COR-L47 (cell line): ENCODE measurements around the gene MAU2.

Experiments used
- DNase-seq: peaks from one replicate; lab custom pipeline; 2025; lab: John Stamatoyannopoulos, UW

The MAU2 gene

DNA sequence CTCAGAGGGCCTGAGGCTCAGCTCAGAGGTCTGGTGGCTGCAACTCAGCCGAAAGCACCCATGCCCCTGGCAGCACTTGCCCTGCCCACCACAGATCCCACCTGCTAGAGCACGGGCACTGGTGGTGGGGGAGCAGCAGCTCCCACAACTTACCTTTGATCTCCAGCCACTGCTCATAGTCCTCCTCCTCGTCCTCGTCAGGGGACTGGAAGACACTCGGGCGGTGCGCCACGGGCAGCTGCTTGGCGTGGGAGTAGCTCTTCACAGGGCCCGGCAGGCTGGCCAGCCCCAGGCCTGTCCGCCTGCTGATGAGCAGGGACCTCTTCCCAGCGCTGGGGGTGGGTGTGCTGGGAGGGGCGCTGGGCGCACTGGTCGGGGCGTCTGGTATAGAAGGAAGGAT lies 14.9 kb upstream of the MAU2 start:
- no peak for DNase-seq

DNA sequence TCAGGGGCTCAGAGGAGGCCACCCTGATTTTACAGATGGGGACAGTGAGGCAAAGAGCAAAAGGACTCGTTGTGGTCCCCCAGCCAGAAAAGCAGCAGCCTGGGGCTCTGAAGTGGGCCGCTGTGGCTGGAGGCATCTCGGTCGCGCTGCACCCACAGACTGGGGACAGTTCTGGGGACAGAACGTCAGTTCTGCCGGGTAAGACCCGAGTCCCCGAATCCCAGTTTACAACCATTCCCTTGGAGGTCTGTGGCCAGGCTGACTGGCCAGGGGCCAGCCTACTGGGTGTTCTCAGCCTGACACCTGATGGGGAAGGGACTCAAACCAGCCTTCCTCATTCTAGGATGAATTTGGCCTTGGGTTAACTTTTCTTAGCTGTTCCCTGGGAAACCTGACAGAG lies 14.4 kb upstream of the MAU2 start:
- no peak for DNase-seq

DNA sequence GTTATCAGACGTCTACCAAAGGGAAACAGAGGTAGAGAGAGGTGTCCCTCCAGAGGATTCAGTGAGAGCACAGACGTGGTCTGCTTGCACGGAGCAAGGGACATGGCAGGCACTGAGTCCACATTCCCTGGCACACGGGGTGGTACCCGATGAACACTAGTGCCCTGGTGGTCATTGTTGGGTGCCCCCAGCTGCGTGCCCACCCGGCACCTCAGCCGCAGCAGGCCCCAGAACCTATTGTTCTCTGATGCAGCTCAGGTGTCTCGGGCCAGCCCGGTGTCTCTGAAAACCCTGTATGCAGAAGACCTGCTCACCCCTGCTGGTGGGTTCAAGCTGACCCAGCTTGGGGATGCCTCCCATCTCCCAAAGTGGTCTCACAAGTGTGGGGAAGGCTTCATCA lies 12.3 kb upstream of the MAU2 start:
- DNase-seq = no peak

DNA sequence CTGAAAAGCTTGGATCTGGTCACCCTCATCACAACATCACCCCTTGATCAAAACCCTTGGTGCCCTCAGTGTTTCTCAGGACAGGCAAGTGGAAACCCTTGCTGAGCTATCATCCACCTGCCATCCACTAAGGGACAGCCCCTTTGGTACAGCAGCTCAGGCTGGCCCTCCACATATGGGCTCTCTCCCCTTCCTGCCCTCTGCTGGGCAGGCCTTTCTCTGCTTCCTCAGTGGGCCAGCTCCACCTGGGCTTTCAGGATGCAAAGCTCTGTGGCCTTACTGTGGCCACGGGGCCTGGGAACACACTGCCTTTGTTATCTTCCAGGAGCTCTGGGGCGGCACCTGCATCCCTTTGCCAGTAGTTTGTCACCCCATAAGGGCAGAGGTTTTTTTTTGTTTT lies 5.2 kb upstream of the MAU2 start:
- DNase-seq = no peak

DNA sequence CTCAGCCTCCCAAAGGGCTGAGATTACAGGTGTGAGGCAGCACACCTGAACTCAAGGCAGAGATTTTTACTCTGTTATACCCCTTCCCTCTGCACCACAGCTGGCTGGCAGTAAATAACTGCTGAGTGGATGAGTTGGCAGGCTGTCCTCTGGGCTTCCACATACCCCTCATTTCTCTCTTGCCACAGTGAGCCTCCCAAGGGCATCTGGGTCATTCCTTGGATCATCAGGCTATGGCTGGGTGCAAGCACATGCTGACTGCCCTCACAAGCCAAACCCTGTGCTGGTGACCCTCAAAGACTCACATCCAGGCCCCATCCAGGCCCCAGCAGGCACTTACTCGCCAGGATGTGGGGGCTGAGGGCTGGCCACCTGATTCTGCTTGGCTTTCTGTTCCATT lies 4.5 kb upstream of the MAU2 start:
- DNase-seq = no peak

DNA sequence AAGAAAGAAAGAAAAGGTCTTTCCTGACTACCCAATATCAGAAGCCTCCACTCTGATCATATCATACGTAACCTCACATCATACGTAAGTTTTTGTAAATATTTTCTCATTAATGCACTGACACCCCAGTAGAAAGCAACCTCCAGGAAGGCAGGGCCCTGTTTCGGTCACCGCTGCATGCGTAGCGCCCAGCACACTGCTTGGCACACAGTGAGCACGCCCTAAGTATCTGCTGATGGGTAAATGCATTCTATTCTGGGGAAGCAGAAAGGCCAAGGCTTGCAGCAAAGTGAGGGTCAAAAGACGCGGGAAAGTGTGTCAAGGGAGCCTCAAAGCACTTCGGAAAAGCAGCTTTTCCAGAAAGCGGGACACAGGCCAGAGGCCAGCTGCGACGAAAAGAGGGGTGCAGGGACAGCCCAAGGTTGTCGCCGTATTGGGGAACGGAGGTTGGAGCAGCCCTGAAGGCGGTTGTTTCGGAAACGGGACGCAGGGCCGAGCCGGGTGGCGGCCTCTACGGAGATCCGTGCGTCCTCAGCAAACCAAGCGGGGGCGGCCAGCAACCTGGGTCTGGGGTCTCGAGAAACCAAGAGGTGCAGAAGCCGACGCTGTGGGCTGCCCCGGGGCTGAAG lies 783 bp upstream of the MAU2 start:
- DNase-seq = no peak

DNA sequence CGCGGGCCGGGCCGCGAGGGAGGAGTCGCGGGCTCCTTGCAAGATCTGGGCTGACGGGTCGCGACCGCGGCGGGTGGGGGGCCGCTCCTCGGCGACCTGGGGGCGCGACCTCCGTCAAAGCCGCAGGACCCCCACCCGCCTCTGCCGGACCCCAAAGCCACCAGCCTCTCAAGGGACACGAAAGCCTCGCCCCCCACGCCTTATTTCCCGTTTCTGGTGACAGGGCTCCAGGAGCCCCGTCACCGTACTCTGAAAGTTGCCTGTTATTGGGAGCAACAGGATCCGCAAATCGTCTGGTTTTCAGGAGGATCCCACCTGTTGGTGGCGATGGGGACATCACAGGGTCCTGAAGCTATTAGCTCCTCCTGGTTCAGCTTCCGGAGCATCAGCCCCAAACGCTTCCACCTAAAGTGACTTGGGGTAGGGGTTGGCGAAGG lies 530 bp downstream of the MAU2 start:
- peak; percentile 1 for DNase-seq

DNA sequence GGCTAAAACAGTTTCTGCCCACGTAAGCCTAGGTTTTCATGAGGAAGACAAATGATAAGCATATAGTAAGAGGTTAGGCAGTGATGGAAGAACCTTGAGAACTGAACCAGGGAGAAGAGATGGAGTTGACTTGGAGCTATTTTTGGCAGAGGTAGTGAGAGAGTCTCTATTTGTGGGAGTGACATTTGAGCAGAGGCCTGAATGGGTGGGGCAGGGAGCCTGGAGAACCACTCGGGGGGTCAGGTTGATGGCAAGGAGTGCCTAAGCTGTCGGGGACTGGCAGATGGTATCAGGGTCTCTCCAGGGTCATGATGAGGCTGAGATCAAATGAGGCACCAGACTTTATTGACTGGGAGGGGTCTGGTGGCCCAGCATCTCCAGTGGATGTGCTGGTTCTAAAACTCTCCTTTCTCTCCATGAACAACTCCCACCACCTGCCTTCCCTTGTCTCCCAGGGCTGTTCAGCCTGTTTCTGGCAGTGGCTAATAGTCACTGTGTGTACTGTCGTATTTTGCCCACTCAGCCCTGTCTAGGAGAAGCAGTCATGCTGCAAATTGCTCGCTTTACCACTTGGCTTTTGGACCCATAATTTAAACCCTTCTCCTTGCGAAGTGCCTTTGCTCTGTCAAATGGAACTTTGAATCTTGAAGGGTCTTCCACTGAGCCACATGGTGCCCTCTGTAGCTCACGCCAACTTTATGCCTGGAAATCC lies 3.6 kb downstream of the MAU2 start:
- DNase-seq = no peak

DNA sequence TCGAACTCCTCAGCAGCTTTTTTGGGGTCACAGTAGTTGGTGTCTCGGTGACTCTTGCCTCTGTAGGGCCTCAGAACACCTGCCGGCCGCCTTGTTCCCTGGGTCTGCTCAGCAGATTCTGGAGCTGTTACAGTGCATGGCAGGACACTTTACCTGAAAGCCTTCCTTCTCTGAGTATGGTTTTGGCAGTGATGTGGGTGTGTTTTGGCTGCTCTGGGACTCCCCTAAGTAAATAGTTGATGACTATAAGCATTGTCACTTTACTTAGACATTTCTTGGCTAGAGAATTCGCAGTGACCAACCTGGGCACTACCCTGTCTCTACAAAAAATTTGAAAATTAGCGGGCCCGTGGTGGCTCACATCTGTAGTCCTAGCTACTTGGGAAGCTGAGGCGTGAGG lies 7.0 kb downstream of the MAU2 start:
- no peak for DNase-seq

DNA sequence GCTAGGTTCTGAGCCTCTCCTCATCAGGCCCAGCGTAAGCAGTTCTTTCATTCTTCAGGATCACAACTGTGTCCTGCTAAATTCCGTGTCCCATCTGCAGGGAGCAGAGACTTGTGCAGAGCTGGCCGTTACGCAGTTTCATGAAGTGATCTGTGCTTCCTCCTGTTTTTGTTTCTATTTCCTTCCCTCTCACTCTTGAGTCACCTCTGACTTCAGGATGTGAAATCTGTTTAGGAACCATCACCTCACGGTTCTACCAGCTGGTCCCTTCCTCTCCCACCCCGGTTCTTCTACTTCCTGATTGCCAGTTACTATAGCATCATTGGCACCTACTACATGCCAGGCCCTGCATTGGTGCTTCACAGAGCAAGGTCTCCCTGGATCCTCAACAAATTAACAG lies 8.5 kb downstream of the MAU2 start:
- no peak for DNase-seq

DNA sequence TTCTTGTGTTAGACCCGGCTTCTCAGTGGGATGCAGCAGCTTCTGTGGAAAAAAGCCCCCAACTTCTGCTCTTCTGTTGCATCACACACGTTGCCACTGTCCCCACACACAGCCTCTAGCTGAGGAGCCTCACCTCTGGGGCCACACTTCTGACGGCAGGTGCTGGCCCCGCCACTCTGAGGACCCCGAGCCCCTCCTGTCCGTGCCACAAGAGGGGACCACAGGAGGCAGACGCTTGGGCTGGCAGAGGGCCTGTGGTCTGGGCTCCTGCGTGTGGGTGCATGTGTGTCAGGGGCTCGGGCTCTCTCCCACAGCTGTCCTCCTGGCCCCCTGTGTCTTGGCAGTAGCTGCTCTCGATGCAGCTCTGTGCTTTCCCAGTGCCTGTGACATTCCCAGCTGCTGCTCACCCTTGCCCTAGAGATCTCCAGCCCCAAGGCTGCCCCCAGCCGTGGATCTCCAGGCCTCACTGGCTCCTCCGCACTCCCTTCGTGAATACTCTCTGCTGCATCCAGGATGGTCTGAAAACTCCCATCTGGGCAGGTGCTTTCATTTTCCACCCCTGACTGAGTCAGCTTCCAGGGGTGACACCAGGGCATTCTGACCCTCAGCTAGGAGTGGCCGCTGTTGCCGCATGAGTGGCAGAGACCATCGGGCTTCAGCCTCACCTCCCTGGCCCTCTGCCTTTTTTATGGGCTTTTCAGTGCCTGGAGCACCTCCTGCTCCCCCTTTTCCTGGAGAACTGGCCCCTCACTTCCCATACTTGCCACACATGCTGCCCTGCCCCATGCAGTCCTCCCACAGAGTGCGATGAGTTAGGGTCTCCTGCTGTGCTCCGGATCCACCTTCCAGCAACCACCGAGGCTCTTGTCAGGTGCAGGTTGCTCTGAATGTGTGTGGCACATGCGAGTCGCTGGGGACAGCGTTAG lies 13.7 kb downstream of the MAU2 start:
- DNase-seq = no peak

DNA sequence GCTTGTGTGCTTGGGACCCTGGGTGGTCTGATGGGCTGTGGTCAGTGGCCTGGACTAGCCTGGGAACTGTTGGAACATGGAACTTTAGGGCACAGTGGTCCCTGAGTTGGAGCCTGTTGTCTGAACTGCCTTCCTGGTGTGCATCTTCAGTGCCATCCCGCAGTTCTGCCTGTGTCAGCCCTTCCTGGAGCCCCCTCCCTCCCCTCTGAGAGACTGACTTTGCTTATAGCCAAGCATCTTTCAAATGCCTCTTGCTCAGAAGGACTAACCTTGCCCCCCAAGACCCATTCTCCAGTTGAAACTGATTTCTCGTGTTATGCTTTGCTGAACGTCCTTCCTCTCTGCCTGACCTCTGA lies 14.3 kb downstream of the MAU2 start:
- no peak for DNase-seq

DNA sequence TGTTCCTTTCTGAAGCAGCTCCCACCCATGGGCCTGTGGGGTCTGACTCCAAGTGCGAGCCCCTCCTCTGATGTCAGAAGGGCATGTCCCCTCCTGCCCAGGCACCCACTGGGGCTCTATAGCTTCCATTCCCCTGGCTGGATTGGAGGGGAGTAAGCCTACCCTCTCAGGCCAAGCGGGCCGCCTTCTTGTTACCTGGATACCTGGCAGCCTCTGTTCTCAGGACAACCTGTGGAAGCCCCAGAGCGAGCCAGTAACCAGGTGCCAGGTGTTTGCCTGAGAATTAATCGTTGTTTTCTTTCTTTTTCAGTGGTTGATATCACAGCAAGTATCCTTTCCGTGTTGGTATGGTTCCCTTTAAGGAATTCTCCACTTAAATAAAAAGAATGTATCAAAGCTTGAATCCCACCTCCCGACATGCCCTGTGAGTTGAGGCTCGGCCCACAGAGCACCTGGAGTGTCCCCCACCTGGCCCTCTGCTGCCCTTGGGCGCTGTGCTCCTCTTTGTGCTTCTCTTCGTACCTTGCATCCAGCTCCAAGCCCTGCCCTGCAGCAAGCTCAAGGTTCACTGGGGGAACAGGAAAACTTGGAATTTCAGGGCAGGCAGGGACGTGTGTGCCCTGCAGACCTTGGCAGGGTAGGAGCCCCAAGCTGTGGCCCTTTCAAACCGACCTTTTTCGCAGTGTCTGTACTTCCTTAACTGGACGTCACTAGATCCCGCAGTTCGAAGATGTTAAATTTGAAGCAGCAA lies 15.0 kb downstream of the MAU2 start:
- no peak for DNase-seq

DNA sequence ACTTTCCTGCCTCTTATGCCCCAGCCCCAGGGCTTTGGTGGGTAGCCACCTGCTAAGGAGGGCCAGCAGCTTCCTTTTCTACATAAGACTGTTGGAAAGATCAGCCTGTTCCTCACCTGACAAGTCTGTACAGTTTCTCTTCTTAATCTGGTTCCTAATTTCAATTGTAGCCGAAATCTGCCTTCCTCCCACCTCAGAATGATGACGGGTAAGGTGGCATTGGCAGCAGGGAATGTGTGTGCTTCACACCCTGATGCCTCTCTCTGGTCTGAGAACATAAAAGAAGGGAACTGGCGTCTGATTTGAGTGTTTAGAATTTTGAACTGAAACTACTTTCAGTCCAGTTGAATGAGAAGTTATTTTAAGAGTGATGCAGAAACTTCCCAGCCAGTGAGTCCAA lies 16.0 kb downstream of the MAU2 start:
- DNase-seq = no peak

DNA sequence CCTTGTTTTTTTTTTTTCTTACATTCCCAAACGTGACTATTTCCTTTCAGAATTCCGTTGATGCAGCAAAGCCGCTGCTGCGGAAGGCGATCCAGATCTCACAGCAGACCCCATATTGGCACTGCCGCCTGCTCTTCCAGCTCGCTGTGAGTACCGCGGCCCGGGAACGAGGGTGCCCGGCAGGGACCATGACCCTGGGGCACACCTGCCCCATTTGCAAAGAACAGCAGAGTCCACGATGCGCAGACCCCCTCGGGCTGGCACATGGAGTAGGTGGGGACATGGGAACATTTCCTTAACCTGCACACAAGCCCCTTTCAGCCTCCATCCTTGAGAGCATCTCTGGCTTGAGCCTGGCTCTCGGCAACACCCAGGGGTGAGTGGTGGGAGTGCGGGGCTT lies 16.5 kb downstream of the MAU2 start:
- DNase-seq = no peak

DNA sequence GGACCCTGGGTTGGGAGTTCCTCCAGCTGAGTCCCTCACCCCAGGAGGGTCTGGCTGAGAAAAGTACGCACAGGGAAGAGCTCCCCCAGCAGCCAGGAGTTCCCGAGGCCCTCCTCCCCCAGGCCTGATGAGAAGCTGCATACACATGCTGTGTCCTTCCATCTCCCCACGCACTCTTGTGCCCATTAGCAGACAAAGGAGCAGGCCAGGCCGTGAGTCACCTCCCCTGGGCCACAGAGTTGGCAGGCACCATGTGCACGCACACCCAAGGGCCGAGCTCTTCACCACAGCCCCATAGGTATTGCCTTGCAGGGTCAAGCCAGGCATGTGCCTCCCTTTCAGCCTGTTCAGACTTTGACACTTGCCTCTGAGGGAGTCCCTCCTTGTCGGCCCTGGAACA lies 17.5 kb downstream of the MAU2 start:
- DNase-seq = no peak

DNA sequence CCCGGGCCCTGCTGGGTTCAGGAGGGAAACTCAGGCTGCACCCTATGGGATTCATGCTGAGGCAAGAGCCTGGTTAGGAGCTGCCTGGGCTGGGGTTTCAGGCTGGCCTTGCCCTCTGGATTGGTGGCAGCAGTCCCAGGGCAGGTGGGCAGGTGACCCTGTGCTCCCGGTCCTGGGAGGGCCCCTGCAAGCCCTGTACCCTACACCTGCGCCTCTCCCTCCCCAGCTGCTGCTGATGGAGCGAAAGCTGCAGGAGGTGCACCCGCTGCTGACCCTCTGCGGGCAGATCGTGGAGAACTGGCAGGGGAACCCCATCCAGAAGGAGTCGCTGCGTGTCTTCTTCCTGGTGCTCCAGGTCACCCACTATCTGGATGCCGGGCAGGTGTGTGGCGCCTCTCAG lies 20.4 kb downstream of the MAU2 start:
- DNase-seq = no peak

DNA sequence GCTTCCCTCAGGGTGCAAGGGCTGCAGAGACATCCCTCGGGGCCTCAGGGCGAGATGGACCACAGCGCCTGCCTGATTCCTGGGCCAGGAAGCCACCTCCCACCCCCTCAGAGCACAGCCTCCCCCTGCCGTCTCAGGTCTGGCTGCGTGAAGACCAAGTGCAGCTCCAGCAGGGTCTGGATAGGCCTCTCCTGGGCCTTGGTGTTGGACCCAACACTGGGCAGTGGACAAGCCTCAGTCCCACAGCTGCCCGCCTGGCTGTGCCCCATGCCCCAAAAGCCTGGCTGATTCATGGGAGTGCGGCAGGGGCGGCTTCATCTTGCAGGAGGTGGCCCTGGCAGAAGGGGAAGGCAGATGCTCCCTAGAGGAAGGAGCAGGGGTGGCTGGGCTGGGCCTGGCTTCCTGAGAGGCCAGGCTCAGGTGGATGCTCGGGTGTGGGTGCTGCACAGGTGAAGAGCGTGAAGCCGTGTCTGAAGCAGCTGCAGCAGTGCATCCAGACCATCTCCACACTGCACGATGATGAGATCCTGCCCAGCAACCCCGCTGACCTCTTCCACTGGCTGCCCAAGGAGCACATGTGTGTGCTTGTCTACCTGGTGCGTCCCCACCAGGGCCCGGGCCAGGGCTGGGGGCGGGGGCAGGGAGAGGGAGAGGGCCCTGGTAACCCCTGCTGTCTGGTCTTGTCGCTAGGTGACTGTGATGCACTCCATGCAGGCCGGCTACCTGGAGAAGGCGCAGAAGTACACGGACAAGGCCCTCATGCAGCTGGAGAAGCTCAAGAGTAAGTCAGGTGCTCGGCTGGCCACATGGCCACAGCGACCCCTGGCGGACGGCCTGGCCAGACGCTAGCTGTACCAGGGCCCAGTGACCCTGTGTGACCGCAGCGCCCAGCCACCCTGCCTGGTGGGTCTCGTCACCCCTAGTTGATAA lies 21.7 kb downstream of the MAU2 start:
- peak; percentile 34 for DNase-seq

DNA sequence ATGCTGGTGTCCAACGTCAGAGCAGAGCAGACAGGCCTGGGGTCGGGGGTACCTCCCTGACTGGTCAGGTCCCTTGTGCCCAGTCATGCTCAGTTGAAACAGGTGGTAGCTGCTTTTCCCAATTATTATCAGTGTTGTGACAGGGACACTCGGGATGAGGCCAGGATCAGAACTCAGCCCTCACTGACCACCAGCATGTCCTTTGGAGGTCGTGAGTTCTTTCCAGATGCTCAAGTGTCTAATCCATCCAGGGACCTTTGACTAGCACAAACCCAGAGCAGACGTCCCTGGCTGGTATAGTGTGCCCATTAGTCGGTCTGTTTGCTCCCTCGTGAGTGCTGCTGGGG lies 22.4 kb downstream of the MAU2 start:
- no peak for DNase-seq

DNA sequence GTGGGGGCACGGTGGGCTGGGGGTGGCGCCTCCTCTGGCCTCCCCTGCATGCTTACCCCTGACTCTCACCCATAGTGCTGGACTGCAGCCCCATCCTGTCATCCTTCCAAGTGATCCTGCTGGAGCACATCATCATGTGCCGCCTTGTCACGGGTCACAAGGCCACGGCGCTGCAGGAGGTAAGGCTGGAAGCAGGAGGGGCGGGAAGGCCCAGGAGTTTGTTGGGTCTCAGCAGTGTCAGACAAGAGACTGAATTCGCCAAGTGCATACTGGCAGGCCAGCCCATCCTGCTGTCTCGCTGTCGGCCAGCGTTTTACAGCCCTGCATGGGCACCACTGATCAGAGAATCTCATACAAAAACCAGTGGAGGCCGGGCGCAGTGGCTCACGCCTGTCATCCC lies 23.1 kb downstream of the MAU2 start:
- DNase-seq = no peak

DNA sequence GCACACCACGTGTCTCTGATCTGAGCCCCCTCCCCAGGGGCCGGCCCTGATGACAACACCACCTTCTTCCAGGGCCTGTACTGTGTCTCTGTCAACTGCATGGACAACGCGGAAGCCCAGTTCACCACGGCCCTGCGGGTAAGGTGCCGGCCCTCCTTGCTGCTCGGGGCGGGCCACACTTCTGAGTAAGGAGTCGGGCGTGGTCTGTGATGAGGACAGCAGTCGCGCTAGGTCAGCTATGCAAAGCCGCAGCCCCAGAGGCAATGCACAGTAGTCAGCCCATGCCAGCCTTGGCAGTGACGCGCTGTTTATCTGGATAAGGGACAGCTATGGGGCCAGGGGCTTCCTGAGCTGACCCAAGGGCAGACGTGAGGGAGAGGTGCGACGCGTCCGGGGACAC lies 24.6 kb downstream of the MAU2 start:
- no peak for DNase-seq
